Inferior parietal cortex (tissue), 1 donor: ENCODE data around the gene ADGRL2.

Experiments used
- DNase-seq: peaks from one replicate; pipeline ENCODE4 v3.0.0-alpha.2; 2016; ENCODE audit errors: extremely low spot score

ADGRL2 gene

DNA sequence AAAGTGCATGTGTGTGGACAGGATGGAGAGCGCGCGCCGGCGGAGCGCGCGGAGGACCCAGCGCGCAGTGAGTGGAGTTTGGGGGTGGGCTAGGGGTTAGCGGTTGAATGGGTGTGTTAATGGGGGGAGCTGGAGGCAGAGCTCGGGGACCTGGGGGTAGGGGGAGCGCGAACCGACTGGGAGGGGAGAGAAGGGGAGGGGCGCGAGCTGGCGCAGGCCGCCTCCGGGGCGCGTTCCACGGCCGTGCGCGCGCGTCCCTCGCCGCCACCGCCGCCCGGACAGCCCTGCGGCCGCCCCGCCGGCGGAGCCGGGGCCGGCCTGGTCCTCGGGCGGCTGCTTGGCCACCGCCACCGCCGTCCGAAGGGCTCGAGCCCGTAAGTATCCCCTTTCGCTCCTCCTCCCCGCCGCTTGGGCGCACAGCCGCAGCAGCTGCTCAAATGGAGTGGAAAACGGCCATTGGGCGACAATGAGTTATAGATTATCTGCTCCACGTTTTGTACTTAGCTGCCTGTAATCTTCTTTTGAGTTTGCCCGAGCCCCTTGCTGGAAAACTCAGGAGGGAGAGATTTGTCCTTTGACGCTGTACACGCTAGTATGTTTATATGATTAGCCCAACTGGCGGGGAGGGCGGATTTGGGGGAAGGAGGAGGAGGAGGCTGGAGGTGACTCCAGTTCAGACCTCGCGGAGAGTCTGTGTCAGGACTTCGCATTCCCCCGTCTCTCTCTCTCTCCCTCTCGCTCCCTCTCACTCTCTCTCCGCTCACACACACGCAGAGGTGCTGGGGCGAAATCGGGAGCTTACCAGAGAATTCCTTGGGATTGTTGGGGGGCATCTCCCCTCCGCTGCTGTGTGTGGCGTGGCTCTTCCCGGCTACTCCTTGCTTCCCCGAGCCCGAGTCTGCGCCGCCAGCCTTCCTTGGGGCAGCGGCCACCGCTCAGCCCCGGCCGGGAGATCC lies at the start of gene ADGRL2:
Gene ADGRL2 (plus strand): TSS at position 240 of the 956 bp plus-strand sequence. CDS start 36,051 bp downstream, outside the sequence.
- peak; percentile 46 for DNase-seq

GRCh38 chr1:81752840-81753239 lies 47.9 kb upstream of the ADGRL2 start:
- no peak for DNase-seq

- no peak for DNase-seq
These were observed 46.3 kb upstream of the ADGRL2 start for GRCh38 chr1:81754424-81754823.

DNA sequence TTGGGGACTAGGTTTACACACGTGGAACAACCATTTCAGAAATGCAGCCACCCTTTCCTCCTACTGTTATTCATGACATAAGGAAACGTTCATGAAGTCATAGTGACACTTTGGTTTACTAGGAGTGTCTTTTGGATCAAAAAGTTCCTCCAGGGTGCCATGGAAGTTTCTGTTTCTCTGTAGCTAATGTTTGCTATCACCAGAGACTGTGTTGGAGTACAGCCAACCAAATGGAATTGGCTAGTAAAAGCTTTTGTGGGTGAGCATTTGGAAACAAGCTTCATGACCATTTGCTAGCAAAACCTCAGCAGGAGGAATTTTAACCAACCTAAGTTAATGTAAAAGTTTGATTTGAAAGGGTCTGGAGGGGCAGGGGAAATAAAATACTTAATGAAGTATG lies 43.9 kb upstream of the ADGRL2 start:
- DNase-seq, result no peak

- DNase-seq, result no peak
These were observed 43.2 kb upstream of the ADGRL2 start for GRCh38 chr1:81757398-81758020.

DNA sequence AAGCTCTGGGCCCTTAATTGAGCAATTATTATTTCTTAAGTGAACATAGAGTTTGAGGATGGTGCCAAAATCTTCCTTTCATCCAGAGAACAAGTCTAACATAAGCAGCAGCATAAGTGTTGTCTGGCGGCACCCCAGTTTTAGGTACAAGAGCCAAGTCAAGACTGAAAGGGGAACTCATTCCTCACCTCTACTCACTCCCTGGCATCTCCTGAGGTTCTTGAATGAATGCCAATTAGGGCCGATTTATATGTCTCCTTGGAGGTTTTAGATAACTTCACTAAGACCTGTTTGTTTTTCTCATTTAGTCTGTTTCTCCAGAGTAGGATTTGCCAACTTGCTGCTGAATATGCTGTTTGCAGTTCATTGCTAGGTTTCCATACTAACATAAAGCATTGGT lies 42.6 kb upstream of the ADGRL2 start:
- no peak for DNase-seq

- no peak for DNase-seq
These were observed 40.1 kb upstream of the ADGRL2 start for GRCh38 chr1:81760477-81761097.

- DNase-seq, result no peak
These were observed 25.2 kb upstream of the ADGRL2 start for GRCh38 chr1:81775510-81775909.

DNA sequence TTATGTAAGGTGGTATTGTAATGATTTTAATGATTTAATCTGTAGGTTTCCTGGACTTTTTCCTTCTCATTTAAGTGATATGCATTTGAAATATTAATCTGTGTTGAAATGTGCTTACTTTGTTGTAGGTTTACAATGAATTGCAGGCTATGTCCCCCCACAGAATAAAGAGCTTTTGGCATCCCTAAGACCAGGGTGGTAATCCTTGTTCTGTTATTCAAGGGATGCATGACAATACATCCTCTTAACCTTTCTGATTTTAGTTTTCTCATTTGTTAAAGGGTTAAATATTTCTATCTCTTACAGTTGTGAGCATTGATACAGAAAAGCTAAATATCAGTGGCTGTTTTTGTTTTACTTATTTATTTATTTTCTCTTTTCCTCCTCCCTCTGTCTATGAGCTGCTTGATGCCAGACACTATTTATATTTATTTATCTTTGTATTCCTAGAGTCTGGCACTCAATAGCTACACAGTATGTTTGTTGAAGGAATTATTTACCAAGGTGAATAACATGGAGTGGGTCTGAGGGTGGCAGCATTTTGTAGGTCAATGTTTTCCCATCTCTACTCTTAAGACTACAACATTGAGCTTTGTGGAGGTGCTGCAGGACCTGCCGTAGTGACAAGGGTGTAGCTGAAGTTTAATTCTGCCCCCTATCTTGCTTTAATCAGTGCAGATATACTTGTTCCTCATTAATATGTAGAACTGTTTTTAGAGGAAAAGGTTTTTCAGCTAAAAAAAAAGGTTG lies 19.9 kb upstream of the ADGRL2 start:
- DNase-seq, result no peak

- no peak for DNase-seq
These were observed 19.0 kb upstream of the ADGRL2 start for GRCh38 chr1:81781749-81782148.

DNA sequence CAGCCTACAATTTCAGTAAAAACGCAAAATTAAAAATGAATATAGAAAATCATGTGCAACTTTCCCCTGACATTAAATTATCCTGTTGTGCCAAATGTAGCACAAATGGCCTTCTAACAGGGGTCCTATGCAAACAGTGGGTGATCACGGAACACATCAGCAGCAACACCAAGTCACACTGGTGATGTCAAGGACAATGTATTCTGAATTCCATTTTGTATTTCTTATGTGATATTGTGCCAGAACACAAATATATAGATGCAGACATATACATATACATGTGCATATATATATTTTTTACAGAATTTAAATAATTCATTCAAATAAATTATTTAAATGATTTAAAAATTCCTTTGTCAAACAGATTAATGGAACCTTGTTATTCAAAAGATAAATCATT lies 8.6 kb upstream of the ADGRL2 start:
- no peak for DNase-seq

- DNase-seq, result no peak
These were observed 3.0 kb upstream of the ADGRL2 start for GRCh38 chr1:81797701-81798100.

GRCh38 chr1:81799939-81800694 lies 617 bp upstream of the ADGRL2 start:
- no peak for DNase-seq

DNA sequence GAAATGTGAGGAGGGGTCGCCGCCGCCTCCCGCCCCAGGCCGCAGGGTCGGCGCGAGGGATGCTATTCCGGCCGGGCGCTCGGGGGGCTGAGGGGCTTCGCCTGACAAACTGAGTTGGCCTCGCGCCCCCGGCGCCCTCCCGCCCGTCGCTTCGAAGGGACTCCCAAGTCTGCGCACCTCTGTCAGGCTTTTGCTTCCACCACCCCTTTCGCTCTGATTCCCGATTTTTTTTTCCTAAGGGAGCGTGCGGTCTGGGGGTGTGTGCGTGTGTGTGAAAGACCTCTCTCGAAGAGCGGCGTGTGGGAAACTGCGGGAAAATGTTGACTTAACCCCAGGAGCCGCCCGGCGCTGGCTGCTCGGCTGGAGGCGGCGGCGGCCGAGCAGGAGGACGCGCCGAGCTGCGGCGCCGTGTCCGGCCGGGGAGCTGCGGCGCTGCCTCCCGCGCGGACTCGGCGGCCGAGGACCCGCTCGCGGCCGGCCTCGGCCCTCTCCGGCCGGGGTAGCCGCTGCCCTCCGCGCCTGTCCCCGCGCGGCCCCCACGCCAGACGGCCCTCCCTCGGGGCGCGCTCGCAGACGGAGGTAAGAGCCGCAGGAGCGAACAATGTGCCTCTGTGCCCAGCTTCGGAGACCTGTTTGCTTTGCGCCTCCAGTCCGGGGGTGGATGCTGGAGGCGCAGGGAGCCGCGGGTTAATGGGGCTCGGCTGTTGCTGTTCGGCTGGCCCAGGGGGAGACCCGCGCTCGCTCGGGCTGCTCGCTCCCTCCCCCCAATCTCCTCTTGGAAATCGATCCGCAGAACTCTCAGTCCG lies 1.1 kb downstream of the ADGRL2 start:
- DNase-seq, result no peak

DNA sequence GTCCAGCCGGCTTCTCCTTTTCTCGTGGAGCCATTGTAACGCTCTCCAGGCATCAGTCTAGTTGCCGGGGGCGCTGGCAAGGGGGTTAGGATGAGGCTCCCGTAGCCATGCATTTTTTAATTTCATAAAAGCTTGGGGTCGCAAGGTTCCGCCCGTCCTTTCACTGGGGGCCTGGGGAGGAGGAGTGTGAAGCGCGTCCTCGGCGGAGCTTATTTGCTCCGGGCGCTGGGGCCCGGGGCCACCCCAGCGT lies 1.6 kb downstream of the ADGRL2 start:
- DNase-seq, result no peak

DNA sequence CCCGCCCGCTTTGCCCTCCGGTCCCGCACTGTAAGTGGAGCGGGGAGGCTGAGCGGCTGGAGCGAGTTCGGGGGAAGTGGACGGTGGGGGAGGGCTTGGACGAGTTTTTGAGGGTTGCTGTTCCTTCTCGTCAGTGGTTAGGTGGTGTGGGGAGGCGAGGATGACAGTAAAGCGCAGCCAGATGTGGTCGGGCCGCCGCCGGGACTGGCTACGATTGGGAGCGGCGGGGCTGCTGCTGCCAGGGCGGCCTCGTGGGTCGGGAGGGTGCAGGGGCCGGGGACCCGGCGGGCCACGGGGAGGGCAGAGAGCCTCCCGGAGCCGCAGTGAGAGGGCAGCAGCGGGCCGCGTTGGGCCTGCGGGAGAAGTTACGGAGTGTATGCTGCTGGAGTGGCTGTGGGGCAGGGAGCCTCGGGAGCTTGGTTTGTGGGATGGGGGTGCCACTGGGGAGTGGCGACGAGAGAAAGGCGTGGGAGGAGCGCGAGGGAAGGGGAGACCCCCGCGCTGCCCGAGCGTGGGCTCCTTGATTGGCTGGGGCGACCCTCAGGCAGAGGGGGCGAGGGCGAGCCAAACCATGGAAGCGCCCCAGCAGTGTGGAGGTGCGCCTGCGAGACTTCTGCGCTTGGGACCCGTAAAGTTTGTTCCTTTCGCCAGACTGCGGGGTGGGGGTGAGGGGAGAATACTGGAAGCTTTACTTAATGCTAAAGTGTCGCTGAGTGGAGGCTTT lies 2.1 kb downstream of the ADGRL2 start:
- DNase-seq, result no peak

- no peak for DNase-seq
These were observed 2.8 kb downstream of the ADGRL2 start for GRCh38 chr1:81803431-81804110.

- DNase-seq, result no peak
These were observed 3.6 kb downstream of the ADGRL2 start for GRCh38 chr1:81804312-81804711.
